GM12875 (cell line): ENCODE measurements around the gene SERPINA9.

Source experiments
- H3K4me3 ChIP-seq: one replicate; pipeline ENCODE4 v1.5.1; 2011; ENCODE audit warnings: low read depth, low read length, control low read depth
- TF ChIP-seq, protein P1 (sequence below): IDR thresholded peaks from 2 replicates; pipeline ENCODE4 v1.5.1; 2011; ENCODE audit warnings: low read depth, mild to moderate bottlenecking, control low read depth, inconsistent platforms, low read length, moderate library complexity, borderline replicate concordance; ENCODE audit not compliant: insufficient read depth

The SERPINA9 gene

DNA sequence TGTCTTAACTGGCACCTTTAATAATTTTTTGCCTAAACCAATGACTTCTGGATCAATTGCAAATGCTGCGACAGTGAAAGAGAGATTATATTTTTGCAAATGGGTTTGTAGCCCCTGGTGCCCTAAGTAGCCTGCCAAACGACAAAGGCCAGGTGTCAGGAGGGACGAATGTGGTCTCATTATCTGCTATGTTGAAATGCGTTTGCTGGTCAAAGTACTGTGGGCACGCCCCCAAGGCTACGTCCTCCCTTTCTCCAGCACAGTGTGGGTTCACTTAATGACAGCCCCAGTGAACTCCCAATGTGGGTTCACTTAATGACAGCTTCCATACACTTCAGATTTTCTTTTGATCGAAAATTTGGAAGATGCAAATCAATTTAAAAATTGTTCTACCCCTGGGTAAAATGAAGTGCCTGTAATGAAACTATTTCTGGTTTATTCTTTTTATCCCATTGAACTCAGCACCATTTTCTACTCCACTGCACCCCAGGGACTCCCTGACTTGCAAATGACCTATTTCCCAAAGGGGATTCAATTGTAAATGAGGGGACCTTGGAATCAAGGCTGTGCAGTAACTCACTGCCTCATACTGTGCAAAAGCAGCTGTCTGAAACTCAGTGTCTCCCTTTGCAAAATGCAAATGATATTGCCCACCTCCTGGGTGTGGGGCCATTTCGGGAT lies 24.8 kb downstream of the SERPINA9 start:
- TF ChIP-seq, protein P1, sequence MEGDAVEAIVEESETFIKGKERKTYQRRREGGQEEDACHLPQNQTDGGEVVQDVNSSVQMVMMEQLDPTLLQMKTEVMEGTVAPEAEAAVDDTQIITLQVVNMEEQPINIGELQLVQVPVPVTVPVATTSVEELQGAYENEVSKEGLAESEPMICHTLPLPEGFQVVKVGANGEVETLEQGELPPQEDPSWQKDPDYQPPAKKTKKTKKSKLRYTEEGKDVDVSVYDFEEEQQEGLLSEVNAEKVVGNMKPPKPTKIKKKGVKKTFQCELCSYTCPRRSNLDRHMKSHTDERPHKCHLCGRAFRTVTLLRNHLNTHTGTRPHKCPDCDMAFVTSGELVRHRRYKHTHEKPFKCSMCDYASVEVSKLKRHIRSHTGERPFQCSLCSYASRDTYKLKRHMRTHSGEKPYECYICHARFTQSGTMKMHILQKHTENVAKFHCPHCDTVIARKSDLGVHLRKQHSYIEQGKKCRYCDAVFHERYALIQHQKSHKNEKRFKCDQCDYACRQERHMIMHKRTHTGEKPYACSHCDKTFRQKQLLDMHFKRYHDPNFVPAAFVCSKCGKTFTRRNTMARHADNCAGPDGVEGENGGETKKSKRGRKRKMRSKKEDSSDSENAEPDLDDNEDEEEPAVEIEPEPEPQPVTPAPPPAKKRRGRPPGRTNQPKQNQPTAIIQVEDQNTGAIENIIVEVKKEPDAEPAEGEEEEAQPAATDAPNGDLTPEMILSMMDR = no peak
- no peak overlapping the region for H3K4me3 ChIP-seq

DNA sequence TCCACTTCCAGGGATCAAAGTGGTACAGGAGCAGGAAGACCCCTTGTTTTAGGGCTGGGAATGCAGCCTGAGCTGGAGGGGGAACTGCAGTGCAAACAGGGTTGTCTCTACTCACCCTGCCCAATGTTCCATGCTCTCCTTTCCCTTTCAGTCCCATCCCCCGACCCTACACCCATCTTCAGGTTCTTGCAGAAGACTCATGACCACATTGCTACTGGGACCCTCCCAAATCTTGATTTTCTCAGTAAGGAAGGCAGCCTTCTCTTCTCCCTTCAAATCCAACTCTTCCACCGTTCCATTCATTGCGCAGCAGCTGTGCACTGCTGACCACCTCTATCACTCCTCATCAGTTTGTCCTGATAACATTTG lies 25.3 kb downstream of the SERPINA9 start:
- TF ChIP-seq, protein P1 = no peak
- H3K4me3 ChIP-seq = no peak overlapping the region

DNA sequence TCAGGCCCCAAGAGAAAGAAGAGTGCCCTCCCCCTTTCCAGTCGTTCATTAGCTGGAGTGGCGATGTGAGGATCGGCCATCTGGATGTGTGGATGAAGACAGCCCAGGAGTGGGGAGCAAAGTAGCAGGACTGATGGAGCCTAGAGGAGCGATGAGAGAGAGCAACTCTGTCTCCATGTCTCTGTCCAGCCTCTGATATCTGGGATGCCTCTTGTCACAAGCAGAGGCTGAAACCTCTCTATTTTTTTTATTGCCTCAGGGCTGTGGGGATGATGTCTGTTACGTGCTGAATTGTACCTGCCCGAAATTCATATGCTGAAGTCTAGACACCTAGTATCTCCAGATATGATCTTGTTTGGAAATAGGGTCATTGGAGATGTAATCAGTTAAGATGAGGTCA lies 26.1 kb downstream of the SERPINA9 start:
- TF ChIP-seq, protein P1 = no peak
- no peak overlapping the region for H3K4me3 ChIP-seq

DNA sequence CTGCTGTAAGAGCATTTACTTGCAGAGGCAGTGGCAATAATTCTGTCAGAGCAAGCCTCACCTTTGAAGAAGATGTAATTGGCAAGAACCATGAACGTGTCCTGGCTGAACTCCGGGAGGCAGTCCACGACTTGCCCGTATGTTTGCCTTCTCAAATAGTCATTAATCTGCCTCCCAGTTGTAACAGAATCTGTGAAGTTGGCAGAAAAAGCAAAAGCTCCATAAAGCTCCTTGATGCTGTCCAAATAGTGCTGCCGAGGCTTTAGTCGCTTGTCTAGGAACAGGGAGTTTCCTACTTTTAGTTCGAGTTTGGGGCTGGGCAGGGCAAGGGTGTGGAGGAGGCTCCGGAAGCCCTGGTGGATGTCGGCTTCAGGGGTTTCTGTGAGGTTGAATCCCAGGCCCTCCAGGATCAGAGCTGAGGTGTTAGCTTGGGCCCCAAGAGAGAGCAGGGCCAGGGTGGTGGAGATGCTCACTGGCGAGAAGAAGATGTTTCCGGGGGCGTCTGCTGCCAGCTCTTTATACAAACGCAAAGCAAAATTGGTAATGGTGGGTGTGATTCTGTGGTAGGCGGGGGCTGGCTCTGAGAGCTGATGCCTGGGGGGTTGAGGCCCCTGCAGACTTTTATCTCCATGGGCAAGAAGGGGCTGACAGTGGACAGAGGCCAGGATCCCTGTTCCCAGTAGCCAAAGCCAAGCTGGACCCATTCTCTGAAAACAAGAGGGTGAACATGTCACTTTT lies 27.8 kb downstream of the SERPINA9 start:
- TF ChIP-seq, protein P1 = no peak
- H3K4me3 ChIP-seq = no peak overlapping the region

DNA sequence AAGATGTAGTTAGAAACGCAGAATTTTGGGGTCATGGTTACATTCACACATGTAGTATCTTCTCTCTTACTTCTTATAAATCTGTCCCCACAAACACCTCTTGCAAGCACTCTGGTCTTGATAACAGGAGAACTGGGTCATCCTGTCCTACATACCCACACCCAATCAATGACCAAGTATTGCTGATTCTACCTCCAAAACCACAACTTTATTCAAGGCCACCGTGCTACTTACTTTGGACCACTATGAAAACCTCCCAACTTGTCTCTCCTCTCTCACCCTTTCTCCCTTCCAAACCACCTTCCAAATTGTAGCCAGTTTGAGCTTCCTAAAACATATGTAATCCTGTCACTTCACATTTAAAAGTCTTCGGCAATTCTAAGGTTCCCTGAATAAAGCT lies 28.8 kb downstream of the SERPINA9 start:
- TF ChIP-seq, protein P1 = no peak
- H3K4me3 ChIP-seq = no peak overlapping the region

DNA sequence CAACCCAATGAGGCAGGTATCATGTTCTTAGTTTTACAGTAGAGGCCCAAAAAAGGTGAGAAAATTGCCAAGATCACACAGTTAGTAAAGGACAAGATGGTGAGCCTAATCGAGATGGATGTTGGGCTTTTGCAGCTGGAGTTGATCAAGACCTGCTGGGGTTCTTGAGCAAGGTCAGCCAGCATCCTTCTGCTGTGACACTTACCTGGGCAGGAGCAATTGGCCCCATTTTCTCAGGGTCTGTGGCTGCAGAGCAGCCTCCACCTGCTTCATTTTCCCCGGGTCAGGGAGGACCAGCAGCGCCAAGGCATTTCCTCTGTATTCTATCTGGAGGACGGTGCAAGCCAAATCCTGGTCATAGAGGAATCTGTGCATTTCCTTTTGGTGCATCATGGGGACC lies 29.9 kb downstream of the SERPINA9 start:
- H3K4me3 ChIP-seq = no peak overlapping the region
- TF ChIP-seq, protein P1 = no peak

DNA sequence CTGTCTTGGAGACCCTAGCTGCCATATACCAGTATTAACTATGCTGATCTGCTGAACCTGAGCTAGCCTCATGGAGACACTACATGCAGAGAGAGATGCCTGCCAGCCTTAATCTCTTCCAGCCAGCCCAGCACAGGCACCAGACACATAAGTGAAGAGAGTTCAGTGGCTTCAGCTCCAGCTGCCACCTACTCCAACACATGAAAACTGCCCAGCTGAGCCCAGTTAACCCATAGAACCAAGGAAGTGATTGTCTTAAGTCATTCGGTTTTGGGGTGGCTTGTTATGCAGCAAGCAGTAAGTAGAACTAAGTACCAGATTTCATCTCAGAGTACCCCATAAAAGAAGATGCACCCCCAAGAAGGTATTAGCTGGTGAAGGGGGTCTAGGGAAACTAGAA lies 31.0 kb downstream of the SERPINA9 start:
- no peak overlapping the region for H3K4me3 ChIP-seq
- TF ChIP-seq, protein P1 = no peak
